ENCODE data around the gene MYO9A.

Gene MYO9A

GRCh38 chr15:72153269-72154000 lies 35.5 kb upstream of the MYO9A start:
- Mint-ChIP-seq H3K9me3 (no peaks in the 10 kb centered on the region), H3K27me3 (no peaks in the 10 kb centered on the region), H3K36me3 (no peaks in the 10 kb centered on the region), H3K27ac (no peak overlapping the region), H3K4me3 (no peak overlapping the region), H3K4me1 (peaks cover 7% of the 10 kb centered on the region)
- ATAC-seq = no peak

GRCh38 chr15:72147418-72147817 lies 29.5 kb upstream of the MYO9A start:
- H3K9me3 Mint-ChIP-seq = no peaks in the 10 kb centered on the region
- no peak overlapping the region for H3K4me3 Mint-ChIP-seq
- no peak for ATAC-seq
- H3K4me1 Mint-ChIP-seq = no peaks in the 10 kb centered on the region
- H3K36me3 Mint-ChIP-seq = no peaks in the 10 kb centered on the region
- H3K27me3 Mint-ChIP-seq = no peaks in the 10 kb centered on the region
- no peak overlapping the region for H3K27ac Mint-ChIP-seq

- Mint-ChIP-seq H3K27ac (no peak overlapping the region), H3K9me3 (no peaks in the 10 kb centered on the region), H3K4me1 (no peaks in the 10 kb centered on the region), H3K27me3 (no peaks in the 10 kb centered on the region), H3K4me3 (no peak overlapping the region), H3K36me3 (no peaks in the 10 kb centered on the region)
- ATAC-seq = no peak
Observed at GRCh38 chr15:72146934-72147333, 29.0 kb upstream of the MYO9A start.

GRCh38 chr15:72146221-72146620 lies 28.3 kb upstream of the MYO9A start:
- H3K9me3 Mint-ChIP-seq = no peaks in the 10 kb centered on the region
- no peaks in the 10 kb centered on the region for H3K36me3 Mint-ChIP-seq
- ATAC-seq = no peak
- peaks cover 6% of the 10 kb centered on the region for H3K4me1 Mint-ChIP-seq
- H3K27ac Mint-ChIP-seq = peak overlapping the region; percentile 27
- H3K27me3 Mint-ChIP-seq = no peaks in the 10 kb centered on the region
- H3K4me3 Mint-ChIP-seq = no peak overlapping the region

- ATAC-seq = peak; percentile 100
- Mint-ChIP-seq H3K9me3 (no peaks in the 10 kb centered on the region), H3K27ac (peak overlapping the region; percentile 86), H3K4me1 (peaks cover 15% of the 10 kb centered on the region), H3K27me3 (no peaks in the 10 kb centered on the region), H3K36me3 (no peaks in the 10 kb centered on the region), H3K4me3 (peak overlapping the region; percentile 49)
Observed at GRCh38 chr15:72141171-72142084, 23.5 kb upstream of the MYO9A start.

GRCh38 chr15:72140088-72140487 lies 22.1 kb upstream of the MYO9A start:
- Mint-ChIP-seq H3K36me3 (no peaks in the 10 kb centered on the region), H3K27me3 (no peaks in the 10 kb centered on the region), H3K27ac (peak overlapping the region; percentile 86), H3K4me3 (no peak overlapping the region), H3K4me1 (peaks cover 15% of the 10 kb centered on the region), H3K9me3 (no peaks in the 10 kb centered on the region)
- ATAC-seq = no peak

GRCh38 chr15:72139667-72140066 lies 21.7 kb upstream of the MYO9A start:
- Mint-ChIP-seq H3K36me3 (no peaks in the 10 kb centered on the region), H3K27ac (no peak overlapping the region), H3K4me1 (peaks cover 15% of the 10 kb centered on the region), H3K27me3 (no peaks in the 10 kb centered on the region), H3K4me3 (no peak overlapping the region), H3K9me3 (no peaks in the 10 kb centered on the region)
- no peak for ATAC-seq

GRCh38 chr15:72136170-72137051 lies 18.5 kb upstream of the MYO9A start:
- H3K36me3 Mint-ChIP-seq = no peaks in the 10 kb centered on the region
- peaks cover 20% of the 10 kb centered on the region for H3K4me1 Mint-ChIP-seq
- no peaks in the 10 kb centered on the region for H3K27me3 Mint-ChIP-seq
- H3K9me3 Mint-ChIP-seq = no peaks in the 10 kb centered on the region
- no peak overlapping the region for H3K27ac Mint-ChIP-seq
- ATAC-seq = no peak
- H3K4me3 Mint-ChIP-seq = no peak overlapping the region

- Mint-ChIP-seq H3K4me3 (no peak overlapping the region), H3K36me3 (no peaks in the 10 kb centered on the region), H3K27me3 (no peaks in the 10 kb centered on the region), H3K4me1 (peaks cover 13% of the 10 kb centered on the region), H3K9me3 (no peaks in the 10 kb centered on the region), H3K27ac (no peak overlapping the region)
- ATAC-seq = no peak
Observed at GRCh38 chr15:72135719-72136118, 17.8 kb upstream of the MYO9A start.

GRCh38 chr15:72133211-72133610 lies 15.3 kb upstream of the MYO9A start:
- no peak for ATAC-seq
- H3K4me1 Mint-ChIP-seq = peaks cover 9% of the 10 kb centered on the region
- H3K4me3 Mint-ChIP-seq = no peak overlapping the region
- no peaks in the 10 kb centered on the region for H3K36me3 Mint-ChIP-seq
- no peaks in the 10 kb centered on the region for H3K27me3 Mint-ChIP-seq
- H3K27ac Mint-ChIP-seq = no peak overlapping the region
- no peaks in the 10 kb centered on the region for H3K9me3 Mint-ChIP-seq

- Mint-ChIP-seq H3K4me3 (no peak overlapping the region), H3K36me3 (no peaks in the 10 kb centered on the region), H3K9me3 (no peaks in the 10 kb centered on the region), H3K27me3 (no peaks in the 10 kb centered on the region), H3K4me1 (peaks cover 9% of the 10 kb centered on the region), H3K27ac (peak overlapping the region; percentile 39)
- ATAC-seq = no peak
Observed at GRCh38 chr15:72131922-72132321, 14.0 kb upstream of the MYO9A start.

GRCh38 chr15:72130272-72130671 lies 12.3 kb upstream of the MYO9A start:
- ATAC-seq = no peak
- Mint-ChIP-seq H3K4me3 (no peak overlapping the region), H3K4me1 (peaks cover 9% of the 10 kb centered on the region), H3K27ac (no peak overlapping the region), H3K9me3 (no peaks in the 10 kb centered on the region), H3K36me3 (no peaks in the 10 kb centered on the region), H3K27me3 (no peaks in the 10 kb centered on the region)

- no peak overlapping the region for H3K4me3 Mint-ChIP-seq
- no peaks in the 10 kb centered on the region for H3K36me3 Mint-ChIP-seq
- no peaks in the 10 kb centered on the region for H3K9me3 Mint-ChIP-seq
- peaks cover 9% of the 10 kb centered on the region for H3K4me1 Mint-ChIP-seq
- ATAC-seq = no peak
- no peaks in the 10 kb centered on the region for H3K27me3 Mint-ChIP-seq
- no peak overlapping the region for H3K27ac Mint-ChIP-seq
Observed at GRCh38 chr15:72128359-72128758, 10.4 kb upstream of the MYO9A start.

- Mint-ChIP-seq H3K4me3 (no peak overlapping the region), H3K36me3 (no peaks in the 10 kb centered on the region), H3K27ac (no peak overlapping the region), H3K4me1 (peaks cover 9% of the 10 kb centered on the region), H3K9me3 (no peaks in the 10 kb centered on the region), H3K27me3 (no peaks in the 10 kb centered on the region)
- ATAC-seq = no peak
Observed at GRCh38 chr15:72127724-72128322, 9.9 kb upstream of the MYO9A start.

- no peaks in the 10 kb centered on the region for H3K36me3 Mint-ChIP-seq
- no peaks in the 10 kb centered on the region for H3K27me3 Mint-ChIP-seq
- H3K9me3 Mint-ChIP-seq = no peaks in the 10 kb centered on the region
- no peak overlapping the region for H3K27ac Mint-ChIP-seq
- H3K4me1 Mint-ChIP-seq = peaks cover 7% of the 10 kb centered on the region
- ATAC-seq = no peak
- H3K4me3 Mint-ChIP-seq = no peak overlapping the region
Observed at GRCh38 chr15:72124218-72124617, 6.3 kb upstream of the MYO9A start.
